Activated CD8-positive, alpha-beta memory T cell treated with anti-CD3 and anti-CD28 coated beads for 36 hours (primary cell): ENCODE measurements around the gene EOGT. TPM values are rescaled to one million over a fixed set of nuclear protein-coding genes. Genes with fewer than 3 reads are reported as not detected.

Experiments
- CTCF ChIA-PET: fragments of 350-600 bp; sonication (Branson Sonifier 250); formaldehyde crosslinking; loops from one replicate; lab custom pipeline; 2021; ENCODE audit warnings: antibody characterized with exemption; lab: Charles Lee
- POLR2A ChIA-PET: fragments of 350-600 bp; sonication (Branson Sonifier 250); formaldehyde crosslinking; loops from one replicate; lab custom pipeline; 2021; ENCODE audit warnings: antibody characterized with exemption; lab: Charles Lee
- total RNA-seq, 2 experiments: library from RNA; stranded (reverse); gene quantifications; one replicate each; pipeline ENCODE4 v1.2.3, GENCODE V29; 2021

EOGT gene
- total RNA-seq, 2 experiments from 2014 or later: 15.6 to 18.2 TPM

DNA sequence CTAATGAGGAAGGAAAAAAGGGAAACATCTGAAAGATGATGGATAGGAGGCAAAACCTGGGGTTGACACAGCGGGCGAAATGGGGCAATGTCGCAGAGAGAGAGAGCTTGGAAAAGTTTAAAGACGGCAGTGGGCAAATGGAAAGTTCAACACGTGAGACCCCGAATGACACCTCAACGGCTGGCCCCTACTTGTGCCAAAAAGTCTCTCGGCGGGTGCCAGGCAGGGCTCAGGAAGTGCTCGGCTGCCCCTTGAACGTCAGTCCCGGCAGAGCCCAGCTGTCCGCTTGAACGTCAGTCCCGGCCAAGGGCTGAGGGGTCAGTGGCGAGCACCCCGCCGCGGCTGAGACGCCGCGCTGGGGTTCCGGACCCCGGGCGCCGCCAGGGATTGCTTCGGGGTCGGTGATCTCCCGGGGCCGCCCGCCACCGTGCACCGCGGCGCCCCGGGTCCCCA is 658 bp downstream of the EOGT start:
- CTCF ChIA-PET: interaction anchor here (0.8 to 1.8 kb wide), 3 partner anchors 32 to 70 kb away, joined by 3 to 4 read pairs (median 4); no protein-coding TSS in a partner anchor
- POLR2A ChIA-PET: interaction anchor here (0.7 to 1.5 kb wide), 3 partner anchors 40 to 170 kb away, joined by 3 to 6 read pairs (median 4); partner anchors contain the start of genes ARL6IP5 and TMF1

DNA sequence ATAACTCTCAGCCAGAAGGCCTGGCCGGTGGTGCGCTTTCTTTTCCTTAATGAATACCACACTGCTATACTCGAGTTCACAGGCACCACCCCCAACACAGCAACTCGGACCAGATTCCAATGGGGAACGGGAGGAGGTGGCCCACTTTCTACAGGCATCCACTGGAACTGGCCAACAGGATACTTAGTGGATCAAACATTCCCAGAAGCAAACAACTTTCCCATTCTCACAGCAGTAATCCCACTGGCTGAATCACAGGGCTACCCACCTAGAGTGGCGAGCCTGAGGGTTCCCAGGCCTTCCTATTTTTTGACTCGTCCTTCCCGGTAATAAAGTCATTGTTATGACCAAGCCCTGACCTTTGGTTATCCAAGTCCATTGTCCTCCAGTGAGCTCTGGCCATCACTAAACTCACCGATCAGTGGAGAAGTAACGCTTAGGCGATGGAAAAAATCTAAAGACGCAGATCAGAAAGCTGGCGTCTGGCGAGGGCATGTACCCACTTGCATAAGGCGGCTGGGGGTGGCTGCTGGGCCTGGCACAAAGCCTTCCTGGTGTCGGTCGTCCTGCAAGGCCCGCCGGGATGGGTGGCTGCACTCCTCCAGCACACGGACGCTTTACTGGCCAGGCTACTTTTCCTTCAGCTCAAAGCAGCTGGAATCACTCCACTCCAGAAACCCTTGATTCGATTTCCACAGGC is 1.2 kb downstream of the EOGT start:
- POLR2A ChIA-PET: no interaction called here
- CTCF ChIA-PET: interaction anchor here (0.8 to 1.0 kb wide), 2 partner anchors 42 to 70 kb away, joined by 3 to 4 read pairs; no protein-coding TSS in a partner anchor

DNA sequence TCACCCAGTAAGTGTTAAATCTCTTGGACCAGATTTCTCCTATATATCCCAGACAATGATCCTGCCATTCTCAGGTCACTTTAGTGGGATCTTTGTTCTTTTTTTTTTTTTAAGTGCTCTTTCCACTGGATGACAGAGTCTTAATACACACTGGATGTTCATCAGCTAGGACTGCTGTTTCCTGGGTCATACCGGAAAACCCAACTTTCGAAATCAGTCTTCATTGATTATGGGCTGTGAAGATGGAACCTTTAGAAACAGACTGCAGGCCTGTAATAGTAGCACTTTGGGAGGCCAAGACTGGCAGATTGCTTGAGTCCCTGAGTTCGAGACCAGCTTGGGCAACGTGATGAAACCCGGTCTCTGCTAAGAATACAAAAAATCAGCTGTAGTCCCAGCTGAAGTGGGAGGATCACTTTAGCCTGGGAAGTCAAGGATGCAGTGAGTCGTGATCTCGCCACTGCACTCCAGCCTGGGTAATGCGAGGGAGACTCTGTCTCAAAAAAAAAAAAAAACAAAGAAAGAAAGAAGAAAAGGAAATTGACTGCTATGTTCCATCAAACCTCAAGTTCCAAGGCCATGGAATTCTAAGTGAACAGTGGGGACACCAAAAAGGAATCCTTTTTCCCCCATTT is 2.3 kb downstream of the EOGT start:
- ChIA-PET POLR2A (interaction anchor here (0.5 to 0.6 kb wide), 2 partner anchors 47 to 79 kb away, joined by 3 to 4 read pairs; no protein-coding TSS in a partner anchor), CTCF (interaction anchor here (0.6 kb wide), 1 partner anchor 75 kb away, joined by 4 read pairs; no protein-coding TSS in a partner anchor)

DNA sequence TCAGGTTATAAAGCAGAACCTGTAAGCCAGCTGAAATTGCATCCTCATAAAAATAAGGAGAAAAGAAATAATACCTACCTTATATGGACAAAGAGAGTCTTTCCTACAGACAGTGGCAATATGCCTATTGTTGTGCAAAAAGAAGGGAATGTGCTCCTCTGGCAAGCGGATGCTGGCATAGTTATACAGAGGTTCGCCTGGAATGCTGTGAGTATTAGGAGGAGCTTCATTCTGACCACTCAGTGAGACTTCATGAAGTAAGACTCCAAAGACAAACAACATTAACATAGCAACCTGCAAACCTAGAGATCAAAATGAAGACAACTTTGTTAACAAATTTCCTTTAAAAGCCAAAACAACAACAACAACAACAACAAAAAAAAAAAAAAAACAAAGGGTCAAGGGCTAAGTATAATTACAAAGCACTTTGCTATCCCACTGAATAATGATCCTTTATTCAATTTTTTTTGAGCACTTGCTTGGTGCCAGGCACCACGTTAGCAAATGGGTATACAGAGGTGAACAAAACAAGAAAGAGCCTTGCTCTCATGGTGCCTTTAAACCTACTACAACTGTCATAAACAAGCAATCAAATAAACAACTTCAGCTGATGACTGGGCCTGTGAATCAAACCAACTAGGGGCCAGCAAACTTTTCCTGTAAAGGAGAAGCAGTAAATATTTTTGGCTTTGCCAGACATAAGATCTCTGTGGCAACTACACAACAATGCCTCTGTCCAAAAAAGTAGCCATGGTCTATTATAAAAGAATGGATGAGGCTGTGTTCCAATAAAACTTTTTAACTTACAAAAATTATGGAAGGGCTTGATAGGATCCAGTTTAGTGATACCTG is 3.7 kb downstream of the EOGT start:
- POLR2A ChIA-PET: interaction anchor here (0.6 kb wide), 1 partner anchor 19 kb away, joined by 3 read pairs; no protein-coding TSS in a partner anchor
- CTCF ChIA-PET: no interaction called here

DNA sequence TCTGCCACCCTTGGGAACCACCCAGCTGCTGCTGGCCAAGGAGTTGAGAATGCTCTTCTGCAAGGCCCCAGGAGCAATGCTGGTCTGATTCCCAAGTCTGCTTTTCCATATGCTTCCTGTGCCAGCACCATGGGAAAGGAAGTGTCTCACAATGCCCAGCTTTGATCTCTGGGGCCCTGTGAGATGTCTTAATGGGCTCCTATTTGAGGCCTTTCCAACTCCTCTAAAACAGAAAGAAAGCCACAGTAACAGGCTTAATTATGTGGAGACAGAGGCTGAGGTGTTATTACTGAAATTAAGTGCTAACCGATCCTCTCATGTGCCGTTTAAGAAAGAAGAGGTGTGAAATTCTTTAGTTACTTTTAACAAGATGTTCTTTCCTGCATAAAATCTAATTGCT is 4.5 kb downstream of the EOGT start:
- ChIA-PET POLR2A (no interaction called here), CTCF (no interaction called here)

DNA sequence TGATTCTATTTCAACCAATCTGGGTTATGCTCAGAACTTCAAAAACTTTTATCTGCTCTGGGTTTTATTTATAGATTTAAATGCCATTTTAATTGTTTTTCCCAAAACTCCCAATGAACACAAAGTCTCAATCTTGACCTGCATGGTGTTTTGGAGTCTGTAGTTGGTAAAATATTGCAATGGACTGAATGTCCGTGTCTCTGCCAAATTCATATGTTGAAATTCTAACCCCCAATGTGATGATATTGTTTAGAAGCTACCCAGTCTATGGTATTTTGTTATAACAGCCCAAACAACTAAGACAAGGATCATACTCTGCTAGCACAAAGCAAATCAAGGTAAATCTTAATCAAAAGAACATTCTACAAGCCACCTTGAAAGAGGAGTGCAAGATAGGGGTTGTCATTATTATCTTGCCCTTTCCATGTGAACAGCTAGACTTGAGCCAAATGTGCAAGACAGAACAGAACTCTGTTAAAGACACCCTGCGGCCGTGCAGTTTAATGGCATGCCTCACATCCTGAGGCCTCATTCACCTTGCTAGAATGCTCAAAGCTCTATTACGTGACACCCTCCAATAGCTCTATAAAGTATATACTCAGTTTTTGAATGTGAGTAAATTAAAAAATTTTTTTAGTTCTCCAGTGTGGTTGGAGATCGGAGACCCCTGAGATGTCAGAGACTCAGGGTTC is 7.5 kb downstream of the EOGT start:
- ChIA-PET POLR2A (interaction anchor here (0.6 kb wide), 1 partner anchor 45 kb away, joined by 3 read pairs; no protein-coding TSS in a partner anchor), CTCF (interaction anchor here (1.1 kb wide), 1 partner anchor 8 kb away, joined by 4 read pairs; the partner anchor contains the start of gene EOGT)

DNA sequence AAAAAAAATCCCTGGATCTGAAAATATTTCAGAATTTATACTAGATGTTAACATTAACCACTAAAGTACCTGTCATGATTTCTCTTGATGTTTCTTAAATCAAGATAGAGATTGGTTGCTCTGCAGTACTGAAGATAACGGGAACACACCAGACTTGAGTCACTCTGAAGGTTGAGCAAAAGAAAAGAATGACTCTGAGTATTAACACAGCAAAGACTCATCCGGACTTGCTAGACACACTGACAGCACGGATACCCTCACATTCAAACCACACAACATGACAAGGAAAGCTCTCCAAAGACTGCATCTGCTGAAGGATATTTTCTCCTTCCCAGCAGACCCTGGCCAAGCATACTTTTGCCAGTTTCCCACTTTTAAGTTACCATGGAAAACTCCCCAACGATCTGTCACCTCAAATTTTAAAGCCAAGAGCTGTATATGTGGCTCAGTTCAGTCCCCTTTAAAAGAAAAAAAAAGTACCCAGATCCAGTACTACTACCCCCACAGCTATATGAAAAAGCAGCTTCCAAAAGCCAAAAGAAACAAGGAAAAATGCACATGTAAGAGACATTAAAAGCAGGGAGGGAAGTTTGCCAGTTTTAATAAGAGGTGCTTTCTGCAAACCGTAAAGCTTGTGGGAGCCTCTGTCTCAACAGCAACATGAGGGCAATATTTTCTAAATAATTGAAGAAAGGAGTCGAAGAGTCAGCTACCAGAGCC is 8.3 kb downstream of the EOGT start:
- POLR2A ChIA-PET: no interaction called here
- CTCF ChIA-PET: interaction anchor here (1.1 kb wide), 1 partner anchor 9 kb away, joined by 4 read pairs; the partner anchor contains the start of gene EOGT

DNA sequence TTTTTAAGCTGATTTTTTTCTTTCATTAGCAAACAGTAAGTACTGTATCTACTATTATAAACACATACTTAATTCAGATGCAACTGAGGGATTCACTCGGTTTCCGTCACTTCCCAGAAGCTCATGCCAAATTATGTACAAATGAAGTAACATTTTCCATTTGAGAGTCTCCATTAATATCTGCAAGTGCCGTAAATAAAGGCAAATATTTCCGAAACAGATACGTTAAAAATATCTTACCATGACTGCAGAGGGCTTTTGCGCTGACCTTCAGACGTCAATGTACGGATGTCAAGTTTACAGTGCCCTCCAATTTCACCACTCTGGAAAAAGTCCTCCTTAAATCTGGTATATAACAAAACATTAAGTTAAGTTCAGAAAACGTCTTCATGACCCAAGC is 9.3 kb downstream of the EOGT start:
- ChIA-PET POLR2A (no interaction called here), CTCF (no interaction called here)

DNA sequence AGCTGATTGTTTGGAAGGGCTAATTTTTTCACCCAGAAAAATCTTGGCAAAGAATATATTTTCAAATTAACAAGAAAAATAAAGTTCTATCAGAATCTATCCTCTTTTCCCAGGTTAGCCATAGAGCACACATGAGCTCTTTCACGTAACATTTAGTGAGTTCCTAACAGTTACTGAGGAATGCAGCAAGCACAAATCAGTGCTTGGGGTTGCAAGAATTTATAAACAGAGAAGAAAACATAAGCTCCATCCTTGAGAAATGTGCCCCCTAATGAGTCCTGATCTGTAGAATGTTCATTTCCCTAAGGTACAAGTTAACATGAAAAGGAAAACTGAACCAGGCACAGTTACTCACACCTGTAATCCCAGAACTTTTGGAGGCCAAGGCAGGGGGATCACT is 13.9 kb downstream of the EOGT start:
- ChIA-PET CTCF (no interaction called here), POLR2A (no interaction called here)

DNA sequence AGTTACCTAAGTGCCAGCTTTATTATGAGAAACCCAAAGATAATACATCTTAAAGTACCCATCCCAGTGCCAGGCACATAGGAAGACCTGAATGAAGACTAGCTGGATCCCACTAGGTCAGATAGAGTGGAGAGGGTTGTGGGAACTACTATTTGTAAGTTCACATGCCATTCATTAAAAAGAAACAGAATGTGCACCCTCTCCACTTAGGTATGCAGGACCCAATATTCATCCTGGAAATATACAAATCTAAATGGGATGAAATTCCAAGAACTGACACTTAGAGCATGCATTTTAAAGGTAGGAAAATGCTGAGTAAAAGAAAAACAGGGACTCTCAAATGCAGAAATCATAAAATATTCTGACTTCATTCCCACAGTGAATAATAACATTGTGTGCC is 14.3 kb downstream of the EOGT start:
- CTCF ChIA-PET: no interaction called here
- POLR2A ChIA-PET: no interaction called here

DNA sequence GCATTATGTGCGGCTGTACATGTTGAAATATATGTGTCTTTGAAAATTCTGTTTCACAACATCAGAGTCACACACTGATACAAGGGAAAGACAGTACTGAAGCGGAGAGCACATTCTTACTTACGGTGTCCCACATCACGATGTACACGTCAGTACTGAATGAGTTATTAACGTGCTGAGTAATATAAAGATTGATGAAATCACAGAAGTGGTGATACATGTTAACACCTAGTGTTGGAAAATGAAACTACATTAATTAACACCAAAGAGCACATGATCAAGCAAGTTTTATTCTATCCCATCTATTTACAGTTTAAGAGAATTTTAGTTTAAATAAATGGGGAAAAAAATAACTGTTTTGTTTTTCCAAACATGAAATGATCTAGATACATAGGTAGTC is 15.6 kb downstream of the EOGT start:
- ChIA-PET POLR2A (no interaction called here), CTCF (no interaction called here)

DNA sequence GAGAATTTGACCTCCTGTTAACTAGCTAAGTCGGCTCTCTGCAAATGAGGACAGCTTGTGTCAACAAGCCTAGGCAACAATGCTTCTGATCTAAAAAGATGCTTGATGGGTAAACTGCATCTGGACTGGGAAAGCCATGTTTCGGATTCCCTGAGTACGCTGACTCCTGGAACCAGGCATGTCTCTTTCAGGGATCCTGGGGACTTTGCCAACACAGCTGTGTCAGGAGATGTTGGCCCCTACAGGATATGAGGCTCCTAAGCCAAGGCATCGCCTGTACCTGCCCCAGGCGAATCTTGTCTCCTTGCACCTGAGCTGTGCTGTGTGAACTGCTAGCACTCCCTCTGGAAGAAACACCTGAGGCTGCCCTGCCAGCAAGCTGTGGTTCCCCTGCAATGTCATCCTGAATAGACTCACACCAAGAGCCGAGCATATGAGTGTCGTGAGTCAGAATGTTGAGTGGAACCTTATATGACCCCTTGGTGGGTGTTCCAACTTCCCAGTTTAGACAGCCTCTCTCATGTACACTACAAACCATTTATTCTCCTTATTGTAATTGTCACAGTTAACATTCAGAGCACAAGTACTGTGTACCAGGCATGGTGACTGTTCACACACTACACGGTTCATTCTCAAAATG is 17.0 kb downstream of the EOGT start:
- ChIA-PET CTCF (no interaction called here), POLR2A (no interaction called here)

DNA sequence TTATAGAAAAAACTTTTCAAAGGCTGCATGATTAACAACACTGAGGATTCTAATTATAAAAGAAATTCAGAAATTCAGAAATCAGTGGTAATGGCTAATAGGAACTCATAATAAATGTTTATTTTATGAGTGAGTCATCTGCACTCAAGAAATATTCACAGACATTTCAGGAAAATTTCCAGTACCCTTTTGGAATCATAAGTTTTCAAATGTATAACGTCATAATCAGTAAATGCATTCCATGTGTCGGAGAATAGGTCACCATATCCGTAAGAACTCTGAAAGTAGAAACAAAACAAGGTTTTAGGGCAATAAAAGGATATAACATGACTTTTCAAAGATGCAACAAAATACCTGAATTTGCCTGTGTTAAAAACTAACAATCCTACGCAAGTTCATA is 24.7 kb downstream of the EOGT start:
- CTCF ChIA-PET: no interaction called here
- POLR2A ChIA-PET: no interaction called here

DNA sequence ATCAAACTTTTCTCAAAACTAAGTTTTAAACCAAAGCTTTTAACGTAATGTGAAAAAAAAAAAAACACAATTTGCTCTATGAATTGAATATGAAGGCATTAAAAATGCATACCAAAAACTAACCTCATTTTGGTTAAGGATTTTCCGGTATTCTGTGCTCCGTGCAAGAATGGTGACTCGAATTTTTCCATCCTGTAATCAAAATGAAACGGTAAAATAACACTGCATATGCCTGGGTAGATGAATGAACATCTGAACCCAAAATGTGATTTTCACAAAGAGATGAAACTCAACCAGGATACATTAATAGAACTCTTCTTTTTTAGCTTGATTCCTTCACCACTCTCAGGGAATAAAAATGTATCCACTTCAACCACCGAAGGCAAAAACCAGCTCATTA is 26.2 kb downstream of the EOGT start:
- ChIA-PET CTCF (no interaction called here), POLR2A (no interaction called here)

DNA sequence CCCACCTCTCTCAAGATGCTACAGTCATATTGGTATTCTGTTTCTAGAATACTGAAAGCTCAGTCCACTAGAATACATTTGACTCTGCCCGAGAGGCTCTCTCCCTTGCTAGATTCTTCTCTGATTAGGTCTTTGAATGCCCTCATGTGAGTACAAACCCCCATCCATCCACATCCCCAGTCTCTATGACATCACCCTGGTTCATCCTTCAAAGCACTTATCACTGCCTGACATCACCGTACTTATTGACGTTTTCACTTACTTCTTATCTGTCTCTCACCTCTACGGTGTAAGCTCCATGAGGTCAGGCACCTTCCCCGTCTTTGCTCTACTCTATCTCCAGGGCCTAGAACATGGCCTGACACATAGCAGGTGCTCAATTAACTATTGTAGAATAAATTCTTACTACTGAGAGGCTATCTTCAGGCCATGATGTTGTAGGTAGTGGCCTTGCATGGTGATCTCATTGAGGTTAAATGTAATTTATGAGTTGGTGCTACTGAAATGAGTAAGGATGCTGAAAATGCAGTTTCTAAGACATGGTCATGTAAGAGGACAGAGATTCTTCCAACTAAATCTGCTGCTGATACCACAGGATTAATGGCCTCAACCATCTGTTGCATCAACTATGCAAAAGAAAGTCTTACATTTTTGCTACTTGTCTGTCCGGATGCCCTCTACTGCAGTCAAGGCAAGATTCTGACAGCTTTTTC is 26.8 kb downstream of the EOGT start:
- ChIA-PET CTCF (no interaction called here), POLR2A (no interaction called here)

DNA sequence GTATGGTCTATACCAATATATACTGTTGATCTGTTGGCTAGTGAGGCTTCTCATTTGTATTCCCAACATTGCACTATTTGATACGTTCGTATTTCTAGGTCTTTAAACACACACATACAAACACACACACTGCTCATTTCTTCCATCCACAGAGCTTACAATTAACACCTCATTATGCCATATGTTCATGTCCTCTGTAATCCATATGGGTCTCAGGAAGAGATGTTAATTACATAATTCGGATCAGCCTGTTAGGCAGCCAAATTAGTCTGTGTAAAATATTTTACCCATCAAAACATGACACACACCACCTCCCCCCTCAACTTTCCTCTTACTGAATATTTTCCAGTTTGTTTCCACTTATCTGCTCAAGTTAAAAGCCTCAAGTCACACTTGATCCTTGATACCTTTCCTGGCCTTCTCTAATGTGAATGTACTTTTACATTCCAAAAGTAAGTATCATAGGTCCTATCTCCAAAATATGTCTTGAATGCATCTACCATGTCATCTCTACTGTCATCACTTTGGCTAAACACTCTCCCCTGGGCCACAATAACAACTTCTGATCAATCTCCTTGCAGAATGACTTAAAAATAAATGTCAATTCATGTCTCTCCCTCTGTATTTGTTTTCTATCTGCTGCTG is 28.2 kb downstream of the EOGT start:
- CTCF ChIA-PET: no interaction called here
- POLR2A ChIA-PET: no interaction called here

DNA sequence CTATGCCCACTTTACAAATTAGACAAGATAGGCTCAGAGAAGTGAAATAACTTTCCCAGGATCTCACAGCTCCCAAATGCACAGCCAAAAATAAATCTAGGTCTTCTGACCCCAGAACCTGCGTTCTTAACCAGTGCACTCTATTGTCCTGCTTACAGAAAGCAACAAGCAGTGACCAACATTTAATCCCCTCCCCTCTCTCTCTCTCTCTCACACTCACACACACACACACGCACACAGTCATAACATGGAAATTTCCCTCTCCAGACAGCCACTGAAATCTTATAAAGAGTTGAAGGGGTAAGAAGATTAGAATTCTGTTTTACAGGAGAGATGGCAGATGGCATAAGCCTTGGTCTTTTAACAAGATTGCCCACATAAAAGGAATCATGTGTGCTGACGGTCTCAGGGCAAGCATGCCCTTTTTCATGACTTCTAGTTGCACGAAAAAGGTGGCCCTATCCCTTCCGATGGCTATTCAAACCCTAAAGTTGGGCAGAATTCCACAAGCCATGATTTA is 29.4 kb downstream of the EOGT start:
- ChIA-PET POLR2A (no interaction called here), CTCF (no interaction called here)
